Mesodermal cell (in vitro differentiated cells): Measurements from ENCODE around the gene SCG2.
A peak's percentile ranks its signal among the peaks of the same experiment; 100 is the strongest.

ENCODE experiments used
- H3K27ac ChIP-seq: 2 replicates; pipeline ENCODE4 v1.7.0; 2013; ENCODE audit warnings: mild to moderate bottlenecking, low read depth, low read length, moderate library complexity; ENCODE audit not compliant: severe bottlenecking
- H3K36me3 ChIP-seq: 2 replicates; pipeline ENCODE4 v1.7.1; 2013; ENCODE audit warnings: mild to moderate bottlenecking, low read length, moderate library complexity; ENCODE audit not compliant: control insufficient read depth, insufficient read depth
- H3K4me1 ChIP-seq: one replicate; pipeline ENCODE4 v1.7.1; 2013; ENCODE audit warnings: mild to moderate bottlenecking, low read length; ENCODE audit not compliant: insufficient read depth, control insufficient read depth, poor library complexity, severe bottlenecking
- H3K4me3 ChIP-seq: 2 replicates; pipeline ENCODE4 v1.7.0; 2013; ENCODE audit warnings: low read length, control low read depth, mild to moderate bottlenecking; ENCODE audit not compliant: insufficient read depth, poor library complexity, severe bottlenecking; ENCODE audit errors: extremely low read depth
- H3K9me3 ChIP-seq: 2 replicates; pipeline ENCODE4 v1.7.1; 2013; ENCODE audit warnings: mild to moderate bottlenecking, low read length, moderate library complexity; ENCODE audit not compliant: control insufficient read depth
- WGBS, 2 experiments: methylation state at CpG; one replicate each; pipeline ENCODE4 v1.1.5; 2013; ENCODE audit warnings: missing lambda C conversion rate in 2 of 2; ENCODE audit not compliant: insufficient coverage in 2 of 2; 5-methylcytosine and 5-hydroxymethylcytosine counted together

The SCG2 gene

DNA sequence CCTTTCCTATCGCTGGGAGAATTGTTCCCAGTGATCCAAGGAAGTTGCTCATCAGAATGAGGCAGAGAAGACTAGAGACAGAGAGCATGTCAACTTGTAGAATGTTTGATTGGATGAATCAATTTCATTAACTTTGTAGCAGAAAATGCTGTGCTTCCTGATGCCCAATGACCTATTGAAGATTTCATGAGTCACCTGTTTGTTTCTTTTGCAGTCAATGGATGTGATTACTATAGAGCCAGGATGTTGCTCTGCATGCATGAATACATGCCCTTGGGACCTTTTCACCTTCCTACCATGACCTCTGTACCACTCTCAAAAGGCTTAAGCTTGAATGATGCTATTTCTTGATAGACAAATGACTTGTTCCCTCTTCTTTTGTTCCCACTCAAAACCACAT is 23.3 kb downstream of the SCG2 start:
- no peaks in the 10 kb centered on the region for H3K36me3 ChIP-seq
- WGBS, 2 experiments, result 100% methylated on average over 1 of the region's 1 CpG; no CpG with 5 or more reads in 1 of the 2 experiments
- H3K27ac ChIP-seq, result no peak overlapping the region
- peaks cover 6% of the 10 kb centered on the region for H3K4me1 ChIP-seq
- H3K9me3 ChIP-seq, result no peaks in the 10 kb centered on the region
- H3K4me3 ChIP-seq, result no peak overlapping the region

DNA sequence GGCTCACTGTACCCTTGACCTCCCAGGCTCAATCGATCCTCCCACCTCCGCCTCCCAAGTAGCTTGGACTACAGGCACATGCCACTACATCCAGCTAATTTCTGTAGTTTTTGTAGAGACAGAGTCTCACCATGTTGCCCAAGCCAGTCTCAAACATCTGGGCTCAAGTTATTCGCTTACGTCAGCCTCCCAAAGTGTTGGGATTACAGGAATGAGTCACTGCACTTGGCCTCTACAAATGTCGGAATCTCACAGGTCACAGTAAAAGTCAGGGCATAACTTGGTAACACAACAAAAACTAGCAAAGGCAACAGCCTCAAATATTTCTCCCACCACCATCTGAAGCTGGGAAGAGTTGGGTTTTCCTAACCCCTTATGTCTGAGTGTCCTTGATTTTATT is 25.3 kb downstream of the SCG2 start:
- Histone ChIP-seq H3K4me3 (no peak overlapping the region), H3K36me3 (no peaks in the 10 kb centered on the region), H3K9me3 (no peaks in the 10 kb centered on the region), H3K27ac (peak overlapping the region; percentile 67), H3K4me1 (peaks cover 6% of the 10 kb centered on the region)
- WGBS, 2 experiments, result 90 to 100% methylated on average over 4 of the region's 5 CpGs

DNA sequence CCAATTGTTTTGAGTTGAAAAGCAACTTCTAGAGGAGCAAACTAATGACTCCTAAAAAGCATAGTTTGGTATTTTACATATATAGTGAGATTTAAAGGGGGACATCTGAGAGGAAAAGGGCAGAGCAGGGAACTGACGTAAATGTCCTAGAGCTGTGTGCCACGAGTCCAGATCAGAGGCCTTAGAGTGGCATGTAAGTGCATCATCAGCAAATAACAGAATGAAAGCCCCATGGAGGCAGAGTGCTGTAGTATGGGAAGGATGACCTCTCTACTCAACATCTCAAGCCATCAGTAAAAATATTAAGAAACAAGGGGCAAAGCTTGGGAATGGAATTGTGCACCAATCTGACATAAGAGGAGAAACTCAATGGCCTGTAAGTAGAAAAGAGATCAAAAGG is 31.4 kb downstream of the SCG2 start:
- Histone ChIP-seq H3K4me1 (no peaks in the 10 kb centered on the region), H3K9me3 (no peaks in the 10 kb centered on the region), H3K27ac (no peak overlapping the region), H3K4me3 (no peak overlapping the region), H3K36me3 (no peaks in the 10 kb centered on the region)
- WGBS, 2 experiments, result 89 to 100% methylated on average over 1 to 2 of the region's 2 CpGs

DNA sequence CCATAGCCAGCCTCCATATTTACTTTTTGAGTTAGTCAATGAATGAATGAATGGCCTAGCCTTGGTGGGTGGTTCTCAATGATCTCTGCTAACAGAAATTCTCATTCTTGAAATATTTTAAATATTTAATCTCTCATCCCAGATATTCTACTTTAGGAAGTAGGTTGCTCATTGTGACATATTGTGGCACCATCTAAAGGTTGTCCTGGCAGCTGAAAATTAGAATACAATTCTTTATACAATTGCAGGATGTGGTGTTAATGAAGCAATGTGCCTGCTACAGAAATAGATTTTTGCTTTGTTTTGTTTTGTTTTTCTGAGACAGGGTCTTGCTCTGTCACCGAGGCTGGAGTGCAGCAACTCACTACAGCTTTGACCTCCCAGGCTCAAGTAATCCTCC is 35.8 kb downstream of the SCG2 start:
- Histone ChIP-seq H3K36me3 (no peaks in the 10 kb centered on the region), H3K4me1 (peaks cover 10% of the 10 kb centered on the region), H3K4me3 (no peak overlapping the region), H3K27ac (no peak overlapping the region), H3K9me3 (no peaks in the 10 kb centered on the region)
- WGBS, 2 experiments, result 89% methylated on average over 1 of the region's 1 CpG; no CpG with 5 or more reads in 1 of the 2 experiments

DNA sequence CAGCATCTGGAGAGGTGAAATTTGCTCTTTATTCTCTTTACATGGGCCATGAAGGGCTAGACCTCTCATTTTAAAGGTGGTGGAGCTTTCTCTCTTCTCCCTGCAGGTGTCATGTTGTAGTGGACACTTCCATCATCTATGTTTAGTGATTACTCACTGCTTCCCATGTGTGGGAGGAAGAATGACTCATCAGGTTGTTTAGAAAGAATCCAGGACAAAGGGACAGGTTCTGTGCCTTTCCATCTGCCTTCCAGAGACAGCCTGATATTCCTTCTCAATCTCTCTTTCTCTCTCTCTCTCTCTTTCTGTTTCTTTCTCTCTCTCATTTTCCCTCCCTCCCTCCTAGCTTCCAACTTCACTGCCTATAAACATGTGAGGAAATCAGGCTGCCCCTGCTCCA is 38.7 kb downstream of the SCG2 start:
- Histone ChIP-seq H3K4me3 (no peak overlapping the region), H3K36me3 (no peaks in the 10 kb centered on the region), H3K9me3 (no peaks in the 10 kb centered on the region), H3K4me1 (peaks cover 13% of the 10 kb centered on the region), H3K27ac (peak overlapping the region; percentile 91)

DNA sequence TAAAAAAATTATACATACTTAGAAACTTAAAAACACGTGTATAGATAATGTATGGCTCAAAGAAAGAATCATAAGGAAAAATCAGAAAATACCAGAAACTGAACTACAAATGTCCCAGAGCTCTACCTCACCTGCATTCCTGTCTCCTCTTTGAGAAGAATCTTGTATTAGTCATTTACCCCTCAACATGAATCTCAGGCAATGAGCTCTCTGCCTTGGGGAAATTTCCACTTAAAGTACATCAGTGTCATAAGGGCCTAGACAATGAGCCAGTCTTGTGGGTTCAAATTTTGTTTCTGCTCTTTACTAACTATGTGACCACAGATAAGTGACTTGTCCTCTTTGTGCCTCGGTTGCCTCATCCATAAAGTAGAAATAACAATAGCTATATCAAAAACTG is 40.1 kb downstream of the SCG2 start:
- Histone ChIP-seq H3K27ac (no peak overlapping the region), H3K4me1 (peaks cover 13% of the 10 kb centered on the region), H3K4me3 (no peak overlapping the region), H3K36me3 (no peaks in the 10 kb centered on the region), H3K9me3 (no peaks in the 10 kb centered on the region)
- no CpG with 5 or more reads among the region's 2 CpGs for WGBS, 2 experiments

DNA sequence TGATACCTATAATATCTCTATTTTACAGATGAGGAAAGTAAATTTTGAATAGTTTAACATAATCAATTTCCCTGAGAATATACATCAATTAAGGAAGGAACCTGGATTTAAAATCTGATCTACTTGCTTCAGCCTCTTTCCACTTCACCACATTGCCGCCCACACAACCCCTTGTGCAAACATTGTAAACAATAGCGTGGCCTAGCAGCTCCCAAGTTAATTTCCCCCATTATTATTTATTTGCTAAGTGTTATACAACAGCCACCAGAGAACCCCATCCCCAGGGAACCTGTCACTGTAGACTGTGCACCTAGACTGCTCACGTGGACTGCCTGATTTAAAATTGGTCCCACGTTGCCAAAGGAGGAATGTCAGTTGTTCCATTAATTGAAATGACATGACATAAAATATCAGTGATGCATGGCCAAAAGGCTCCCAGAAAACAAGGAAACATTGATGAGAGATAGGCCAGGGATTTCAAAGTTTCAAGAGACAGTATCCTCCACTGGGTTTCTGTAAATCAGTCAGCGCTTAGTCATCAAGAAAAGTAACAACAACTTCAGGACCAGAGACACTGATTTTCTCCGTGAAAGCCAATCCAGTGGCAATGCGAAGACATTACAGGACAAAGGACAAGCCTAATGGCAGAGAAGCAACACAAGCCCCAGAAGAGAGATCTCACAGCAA is 41.3 kb downstream of the SCG2 start:
- Histone ChIP-seq H3K9me3 (no peaks in the 10 kb centered on the region), H3K36me3 (no peaks in the 10 kb centered on the region), H3K27ac (no peak overlapping the region), H3K4me3 (no peak overlapping the region), H3K4me1 (peaks cover 13% of the 10 kb centered on the region)
- WGBS, 2 experiments, result 71 to 75% methylated on average over 3 to 7 of the region's 7 CpGs

DNA sequence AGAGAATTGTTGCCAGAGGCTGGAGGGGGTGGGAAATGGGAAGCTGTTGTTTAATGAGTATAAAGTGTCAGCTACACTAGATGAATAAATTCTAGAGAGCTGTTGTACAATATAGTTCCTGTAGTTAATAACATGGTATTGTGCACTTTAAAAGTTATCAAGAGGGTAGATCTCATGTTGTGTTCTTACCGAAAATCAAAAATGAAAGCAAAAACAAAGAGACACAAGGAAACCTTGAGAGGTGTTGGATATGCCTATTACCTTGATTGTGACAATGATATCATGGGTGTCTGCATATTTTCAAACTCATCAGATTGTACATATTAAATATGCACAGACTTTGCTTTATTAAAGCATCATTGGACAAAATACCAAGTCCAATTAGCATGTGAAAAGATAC is 43.2 kb downstream of the SCG2 start:
- Histone ChIP-seq H3K9me3 (no peaks in the 10 kb centered on the region), H3K27ac (no peak overlapping the region), H3K4me1 (peaks cover 13% of the 10 kb centered on the region), H3K4me3 (no peak overlapping the region), H3K36me3 (no peaks in the 10 kb centered on the region)
- WGBS, 2 experiments, result 83 to 100% methylated on average over 1 of the region's 1 CpG

DNA sequence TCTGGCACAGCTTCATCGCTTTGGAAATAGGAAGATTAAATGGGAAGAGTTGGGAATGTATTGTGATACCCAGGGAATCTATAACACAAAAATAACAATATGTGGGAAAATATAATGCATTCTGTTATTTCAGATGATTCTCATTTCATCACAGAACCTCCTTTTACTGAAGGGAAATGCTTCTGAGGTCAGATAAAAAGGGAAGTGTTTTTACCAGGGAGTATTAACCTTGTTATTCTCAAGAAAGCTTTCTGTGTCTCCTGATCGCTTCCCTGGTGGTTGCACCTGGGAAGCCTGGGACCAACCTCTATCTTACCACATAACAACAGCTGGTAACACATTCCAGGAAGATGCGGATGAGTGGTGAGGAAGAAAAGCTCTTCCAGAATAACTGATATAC is 47.2 kb downstream of the SCG2 start:
- Histone ChIP-seq H3K4me3 (no peak overlapping the region), H3K9me3 (no peaks in the 10 kb centered on the region), H3K36me3 (no peaks in the 10 kb centered on the region), H3K27ac (no peak overlapping the region), H3K4me1 (peaks cover 2% of the 10 kb centered on the region)
- WGBS, 2 experiments, result no CpG with 5 or more reads among the region's 3 CpGs

DNA sequence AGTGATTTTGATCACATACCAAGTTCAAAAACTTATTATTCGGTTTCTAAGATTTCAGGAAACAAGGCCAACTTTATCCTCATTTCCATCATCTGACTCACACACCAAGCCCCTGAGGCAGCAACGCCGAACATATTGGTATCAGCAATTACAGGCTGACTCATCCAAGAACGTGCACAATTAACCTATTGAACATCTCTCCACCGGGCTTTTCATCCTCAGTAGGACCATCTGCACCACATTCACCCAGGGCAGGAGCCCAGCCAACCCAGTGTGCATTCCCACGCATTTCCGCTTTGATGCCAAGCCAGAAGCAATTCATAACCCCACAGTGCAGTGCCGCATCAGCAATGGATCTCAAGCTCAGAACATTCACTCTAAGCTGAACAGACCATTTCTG is 52.9 kb downstream of the SCG2 start:
- Histone ChIP-seq H3K36me3 (no peaks in the 10 kb centered on the region), H3K4me1 (peaks cover 15% of the 10 kb centered on the region), H3K4me3 (no peak overlapping the region), H3K27ac (peak overlapping the region; percentile 41), H3K9me3 (no peaks in the 10 kb centered on the region)
- WGBS, 2 experiments, result 63 to 66% methylated on average over 8 of the region's 8 CpGs

DNA sequence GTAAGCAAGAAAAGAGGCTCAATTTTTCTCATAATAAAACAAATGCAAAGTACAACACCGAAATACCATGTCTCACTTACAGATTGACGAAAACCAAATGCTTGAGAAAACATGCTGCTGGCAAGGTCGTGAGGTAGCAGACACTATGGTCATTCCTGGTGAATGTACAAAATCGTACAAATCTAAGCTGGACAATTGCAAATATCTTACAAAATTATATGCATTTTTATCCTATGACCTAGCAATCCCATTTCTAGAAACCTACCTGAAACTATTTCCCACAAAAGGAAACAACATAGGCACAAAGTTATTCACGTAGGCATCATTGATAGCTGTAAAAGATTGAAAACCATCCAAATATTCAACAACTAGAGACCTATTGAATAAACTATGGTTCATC is 54.0 kb downstream of the SCG2 start:
- 80 to 97% methylated on average over 4 to 5 of the region's 5 CpGs for WGBS, 2 experiments
- H3K4me1 ChIP-seq, result peaks cover 15% of the 10 kb centered on the region
- H3K36me3 ChIP-seq, result no peaks in the 10 kb centered on the region
- H3K9me3 ChIP-seq, result no peaks in the 10 kb centered on the region
- no peak overlapping the region for H3K27ac ChIP-seq
- H3K4me3 ChIP-seq, result no peak overlapping the region
